ENCODE data around the gene LDLRAD4.

DNA sequence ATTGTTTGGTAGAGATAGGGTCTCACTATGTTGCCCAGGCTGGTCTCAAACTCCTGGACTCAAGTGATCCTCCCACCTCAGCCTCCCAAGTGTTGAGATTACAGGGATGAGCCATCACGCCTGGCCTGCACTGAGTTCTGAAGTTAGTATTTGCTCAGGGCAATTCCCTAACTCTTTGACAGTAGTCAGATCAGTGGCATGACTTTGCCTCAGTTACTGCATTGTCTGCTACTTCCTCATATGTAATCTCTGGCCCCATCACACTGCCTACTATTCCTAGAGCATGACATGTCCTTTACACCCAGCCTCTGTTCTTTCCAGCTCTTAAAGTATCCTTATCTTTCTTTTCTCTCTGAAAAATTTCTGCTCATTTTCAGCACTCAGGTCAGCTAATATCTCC lies 193.5 kb downstream of the LDLRAD4 start:
- TF ChIP-seq TEAD4 (IDR thresholded peaks at IDR 0.05; ENCODE audit: low read length) (no peak), TEAD4 (CRISPR knock-in tag; IDR thresholded peaks at IDR 0.05; ENCODE audit: borderline replicate concordance) (no peak), ZBTB8A (IDR thresholded peaks at IDR 0.05; ENCODE audit: partially characterized antibody) (no peak), NFRKB (IDR thresholded peaks at IDR 0.05; ENCODE audit: low read depth) (no peak), NFYB (IDR thresholded peaks at IDR 0.05; ENCODE audit: extremely low read depth, insufficient read length) (no peak)
- TF ChIP-seq, protein P1, sequence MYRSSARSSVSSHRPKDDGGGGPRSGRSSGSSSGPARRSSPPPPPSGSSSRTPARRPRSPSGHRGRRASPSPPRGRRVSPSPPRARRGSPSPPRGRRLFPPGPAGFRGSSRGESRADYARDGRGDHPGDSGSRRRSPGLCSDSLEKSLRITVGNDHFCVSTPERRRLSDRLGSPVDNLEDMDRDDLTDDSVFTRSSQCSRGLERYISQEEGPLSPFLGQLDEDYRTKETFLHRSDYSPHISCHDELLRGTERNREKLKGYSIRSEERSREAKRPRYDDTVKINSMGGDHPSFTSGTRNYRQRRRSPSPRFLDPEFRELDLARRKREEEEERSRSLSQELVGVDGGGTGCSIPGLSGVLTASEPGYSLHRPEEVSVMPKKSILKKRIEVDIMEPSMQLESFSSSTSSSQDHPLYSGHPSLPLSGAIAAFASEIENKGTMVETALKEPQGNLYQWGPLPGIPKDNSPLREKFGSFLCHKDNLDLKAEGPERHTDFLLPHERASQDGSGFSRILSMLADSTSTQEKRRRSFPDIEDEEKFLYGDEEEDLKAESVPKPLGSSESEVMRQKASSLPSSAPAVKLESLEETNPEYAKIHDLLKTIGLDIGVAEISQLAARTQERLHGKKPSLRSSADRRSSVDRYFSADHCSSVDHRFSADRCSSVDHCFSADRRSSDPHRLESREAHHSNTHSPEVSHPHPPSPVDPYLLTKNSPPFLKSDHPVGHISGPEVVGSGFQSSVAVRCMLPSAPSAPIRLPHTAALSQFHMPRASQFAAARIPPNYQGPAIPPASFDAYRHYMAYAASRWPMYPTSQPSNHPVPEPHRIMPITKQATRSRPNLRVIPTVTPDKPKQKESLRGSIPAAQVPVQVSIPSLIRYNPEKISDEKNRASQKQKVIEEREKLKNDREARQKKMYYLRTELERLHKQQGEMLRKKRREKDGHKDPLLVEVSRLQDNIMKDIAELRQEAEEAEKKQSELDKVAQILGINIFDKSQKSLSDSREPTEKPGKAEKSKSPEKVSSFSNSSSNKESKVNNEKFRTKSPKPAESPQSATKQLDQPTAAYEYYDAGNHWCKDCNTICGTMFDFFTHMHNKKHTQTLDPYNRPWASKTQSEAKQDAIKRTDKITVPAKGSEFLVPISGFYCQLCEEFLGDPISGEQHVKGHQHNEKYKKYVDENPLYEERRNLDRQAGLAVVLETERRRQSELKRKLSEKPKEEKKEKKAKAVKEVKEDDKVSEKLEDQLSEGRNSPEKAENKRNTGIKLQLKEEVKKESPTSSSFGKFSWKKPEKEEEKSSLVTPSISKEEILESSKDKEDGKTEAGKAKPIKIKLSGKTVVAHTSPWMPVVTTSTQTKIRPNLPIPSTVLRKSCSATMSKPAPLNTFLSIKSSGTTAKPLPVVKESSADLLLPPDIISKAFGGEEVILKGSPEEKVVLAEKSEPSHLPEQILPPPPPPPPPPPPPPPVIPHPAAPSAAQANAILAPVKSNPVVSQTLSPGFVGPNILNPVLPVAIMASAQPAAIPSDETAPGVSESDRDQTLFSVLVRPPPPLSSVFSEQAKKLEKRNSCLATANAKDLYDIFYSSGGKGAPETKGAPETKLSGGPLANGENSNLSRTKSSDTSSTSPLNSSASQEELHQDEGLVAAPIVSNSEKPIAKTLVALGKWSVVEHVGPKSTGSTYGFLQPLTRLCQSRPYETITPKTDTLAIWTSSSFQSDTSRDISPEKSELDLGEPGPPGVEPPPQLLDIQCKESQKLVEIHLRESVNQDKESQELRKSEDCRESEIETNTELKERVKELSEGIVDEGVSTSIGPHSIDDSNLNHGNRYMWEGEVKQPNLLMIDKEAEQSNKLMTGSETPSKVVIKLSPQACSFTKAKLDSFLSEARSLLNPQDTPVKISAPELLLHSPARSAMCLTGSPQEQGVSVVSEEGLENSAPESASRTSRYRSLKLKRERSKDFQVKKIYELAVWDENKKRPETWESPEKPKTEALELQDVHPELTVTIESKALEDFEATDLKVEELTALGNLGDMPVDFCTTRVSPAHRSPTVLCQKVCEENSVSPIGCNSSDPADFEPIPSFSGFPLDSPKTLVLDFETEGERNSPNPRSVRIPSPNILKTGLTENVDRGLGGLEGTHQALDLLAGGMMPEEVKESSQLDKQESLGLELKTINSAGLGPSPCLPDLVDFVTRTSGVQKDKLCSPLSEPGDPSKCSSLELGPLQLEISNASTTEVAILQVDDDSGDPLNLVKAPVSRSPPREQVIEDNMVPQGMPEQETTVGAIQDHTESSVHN (IDR thresholded peaks at IDR 0.05; ENCODE audit: borderline replicate concordance in 1 of 2, low read depth in 1 of 2): no peak

Measured in K562 (cell line).